Peyer's patch (tissue), 4 donors: Measurements from ENCODE around the gene SPOCK2.

Source experiments
- CTCF ChIP-seq, 6 experiments: fragments of 450-650 bp in 4 of 6; fragments of 200-600 bp in 2 of 6; sonication (generic) in 1 of 6; IDR thresholded peaks; one replicate each; pipeline ENCODE4 v1.5.1; 2017 to 2019; ENCODE audit warnings: antibody characterized with exemption in 6 of 6, mild to moderate bottlenecking in 3 of 6, moderate library complexity in 1 of 6
- POLR2A ChIP-seq, 2 donors: fragments of 450-650 bp; IDR thresholded peaks; one replicate each; pipeline ENCODE4 v1.5.1; 2017; ENCODE audit warnings: antibody characterized with exemption in 2 of 2, mild to moderate bottlenecking in 2 of 2, moderate library complexity in 2 of 2

- no peak for TF ChIP-seq POLR2A (IDR thresholded peaks at IDR 0.05)
- no peak for TF ChIP-seq CTCF (IDR thresholded peaks at IDR 0.05)
Observed at GRCh38 chr10:72056932-72057751, 31.2 kb downstream of the SPOCK2 start.
